SK-MEL-5 (cell line): ENCODE measurements around the gene RAB3D. TPM values are rescaled to one million over a fixed set of nuclear protein-coding genes. Genes with fewer than 3 reads are reported as not detected.
A peak's percentile ranks its signal among the peaks of the same experiment; 100 is the strongest.
"Not testable (repeated sequence)": the region's sequence is repeated elsewhere in the genome, so short reads cannot be mapped to it uniquely, and the experiment has no call there.

Experiments
- DNase-seq: peaks from one replicate; pipeline ENCODE4 v3.0.0-alpha.2; 2016; ENCODE audit warnings: low read depth, low spot score
- in situ Hi-C: cut with HindIII; loops from 2 replicates; pipeline ENCODE4 v1.10.0; 2016; ENCODE audit warnings: low sequenced_read_pairs, high pct_unique_total_duplicates, low pct_unique_long_range_greater_than_20kb
- total RNA-seq: library from RNA; depleted of rRNA; stranded (reverse); fragments of >200 nt; shearing (Covaris generic); gene quantifications from 2 replicates; pipeline ENCODE4 v1.2.3, GENCODE V29; 2014

Gene RAB3D
- total RNA-seq, 1 experiment from 2014 or later = 7.6 TPM

GRCh38 chr19:11373166-11373884 is 33.9 kb upstream of the RAB3D start:
- in situ Hi-C loops = no loop called here

GRCh38 chr19:11370744-11371143 is 31.3 kb upstream of the RAB3D start:
- DNase-seq = no peak
- in situ Hi-C loops = no loop called here

More at GRCh38 chr19:11373166-11373884, 33.9 kb upstream of the RAB3D start:
- DNase-seq = no peak

- no peak for DNase-seq
- in situ Hi-C loops = no loop called here
These were observed 28.1 kb upstream of the RAB3D start for GRCh38 chr19:11367528-11367927.

GRCh38 chr19:11365557-11366117 is 26.2 kb upstream of the RAB3D start:
- no peak for DNase-seq

GRCh38 chr19:11364935-11365334 is 25.5 kb upstream of the RAB3D start:
- DNase-seq = no peak
- in situ Hi-C loops = no loop called here

More at GRCh38 chr19:11365557-11366117, 26.2 kb upstream of the RAB3D start:
- in situ Hi-C loops = no loop called here

GRCh38 chr19:11364296-11364904 is 24.9 kb upstream of the RAB3D start:
- in situ Hi-C loops = no loop called here
- DNase-seq = no peak

GRCh38 chr19:11363881-11364280 is 24.4 kb upstream of the RAB3D start:
- no peak for DNase-seq
- in situ Hi-C loops = no loop called here

GRCh38 chr19:11361771-11362731 is 22.6 kb upstream of the RAB3D start:
- in situ Hi-C loops = no loop called here
- DNase-seq = no peak

- DNase-seq = peak; percentile 42
- in situ Hi-C loops = no loop called here
These were observed 21.7 kb upstream of the RAB3D start for GRCh38 chr19:11361037-11361770.

GRCh38 chr19:11359421-11359820 is 20.0 kb upstream of the RAB3D start:
- in situ Hi-C loops = no loop called here
- no peak for DNase-seq

GRCh38 chr19:11356676-11357550 is 17.5 kb upstream of the RAB3D start:
- no peak for DNase-seq

GRCh38 chr19:11356074-11356397 is 16.6 kb upstream of the RAB3D start:
- in situ Hi-C loops = no loop called here
- no peak for DNase-seq

More at GRCh38 chr19:11356676-11357550, 17.5 kb upstream of the RAB3D start:
- in situ Hi-C loops = no loop called here

GRCh38 chr19:11355160-11356073 is 16.0 kb upstream of the RAB3D start, which contains the start of gene PLPPR2:
Gene PLPPR2, plus strand, starts transcription at chr19:11355432. Its CDS starts 2,242 bp downstream, at chr19:11357674.
- in situ Hi-C loops = no loop called here

GRCh38 chr19:11354102-11354501 is 14.6 kb upstream of the RAB3D start:
- in situ Hi-C loops, DNase-seq: not testable (repeated sequence)

More at GRCh38 chr19:11355160-11356073, 16.0 kb upstream of the RAB3D start, which contains the start of gene PLPPR2:
- peak; percentile 91 for DNase-seq

GRCh38 chr19:11349171-11349570 is 9.7 kb upstream of the RAB3D start:
- in situ Hi-C loops = no loop called here

More at GRCh38 chr19:11349171-11349570, 9.7 kb upstream of the RAB3D start:
- no peak for DNase-seq
